ENCODE measurements around the gene EPC2. TPM values are rescaled to one million over a fixed set of nuclear protein-coding genes. Genes with fewer than 3 reads are reported as not detected.
A peak's percentile ranks its signal among the peaks of the same experiment; 100 is the strongest.

EPC2 gene
- total RNA-seq, 2 experiments from 2014 or later, result 12.8 to 26.3 TPM

- H2AFZ ChIP-seq (ENCODE audit: low read length), result no peak overlapping the region
- no peaks in the 10 kb centered on the region for H3K9me2 ChIP-seq (ENCODE audit: insufficient read depth, low read length)
- TF ChIP-seq CTCF (conservative IDR thresholded peaks at IDR 0.05; ENCODE audit: low read length) (no peak), EZH2phosphoT487 (IDR thresholded peaks at IDR 0.05; ENCODE audit: borderline replicate concordance, low read depth, low read length) (no peak)
- POLR2A ChIA-PET, result no interaction called here
- peaks cover 47% of the 10 kb centered on the region for H4K20me1 ChIP-seq (ENCODE audit: insufficient read depth, low read length)
- H3K9me3 ChIP-seq (ENCODE audit: low read length), result no peaks in the 10 kb centered on the region
- H3K27ac ChIP-seq (ENCODE audit: low read depth, low read length, poor library complexity, severe bottlenecking), result no peak overlapping the region
- CTCF ChIA-PET (ENCODE audit: unreplicated experiment), result no interaction called here
- H3K36me3 ChIP-seq (ENCODE audit: insufficient read depth, low read length), result no peaks in the 10 kb centered on the region
- peaks cover 12% of the 10 kb centered on the region for H3K4me1 ChIP-seq (ENCODE audit: insufficient read depth, low read length, poor library complexity, severe bottlenecking)
- H3K4me3 ChIP-seq (ENCODE audit: low read depth, low read length, poor library complexity, severe bottlenecking), result no peak overlapping the region
- peaks cover 100% of the 10 kb centered on the region for H3K79me2 ChIP-seq (ENCODE audit: insufficient read depth, low read depth, low read length)
- DNase-seq (ENCODE audit: low spot score), result no peak
- intact Hi-C loops (cut with micrococcal nuclease; ENCODE audit: unreplicated experiment), result loop anchor here (10.0 kb wide), 1 partner anchor 514 kb away; no protein-coding TSS in a partner anchor
- no TSS peak for BruUV-seq (replicated peaks)
- H3K4me2 ChIP-seq (ENCODE audit: low read length), result no peak overlapping the region
Measured at GRCh38 chr2:148650881-148651280, 6.3 kb downstream of the EPC2 start.

DNA sequence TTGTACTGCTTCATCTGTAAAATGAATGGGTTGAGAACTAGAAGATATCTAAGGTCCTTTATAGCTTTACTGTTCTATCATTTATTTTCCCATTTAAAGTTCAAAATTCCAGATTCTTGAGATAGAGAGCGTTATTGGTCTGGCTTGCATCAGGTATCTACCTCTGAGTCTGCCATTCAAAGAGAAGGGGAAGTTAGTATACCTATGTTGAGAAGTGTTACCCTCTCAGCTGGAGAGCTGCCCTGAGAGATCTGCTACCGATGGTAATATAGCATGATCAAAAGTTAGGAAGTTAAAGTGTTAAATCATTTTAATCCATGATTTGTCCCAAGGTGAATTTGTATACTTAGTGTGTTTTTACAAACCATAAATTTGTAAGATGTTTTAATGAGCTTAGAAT, 7.4 kb downstream of the EPC2 start:
- H3K9me2 ChIP-seq (ENCODE audit: insufficient read depth, low read length), result no peaks in the 10 kb centered on the region
- H3K36me3 ChIP-seq (ENCODE audit: insufficient read depth, low read length), result no peaks in the 10 kb centered on the region
- peaks cover 56% of the 10 kb centered on the region for H4K20me1 ChIP-seq (ENCODE audit: insufficient read depth, low read length)
- no peak overlapping the region for H3K4me3 ChIP-seq (ENCODE audit: low read depth, low read length, poor library complexity, severe bottlenecking)
- peaks cover 100% of the 10 kb centered on the region for H3K79me2 ChIP-seq (ENCODE audit: insufficient read depth, low read depth, low read length)
- H3K27ac ChIP-seq (ENCODE audit: low read depth, low read length, poor library complexity, severe bottlenecking), result no peak overlapping the region
- TF ChIP-seq CTCF (conservative IDR thresholded peaks at IDR 0.05; ENCODE audit: low read length), result no peak
- no peak for TF ChIP-seq EZH2phosphoT487 (IDR thresholded peaks at IDR 0.05; ENCODE audit: borderline replicate concordance, low read depth, low read length)
- intact Hi-C loops (cut with micrococcal nuclease; ENCODE audit: unreplicated experiment), result loop anchor here (10.0 kb wide), 1 partner anchor 513 kb away; no protein-coding TSS in a partner anchor
- H3K9me3 ChIP-seq (ENCODE audit: low read length), result no peaks in the 10 kb centered on the region
- H3K4me1 ChIP-seq (ENCODE audit: insufficient read depth, low read length, poor library complexity, severe bottlenecking), result peaks cover 12% of the 10 kb centered on the region
- no peak overlapping the region for H3K4me2 ChIP-seq (ENCODE audit: low read length)
- POLR2A ChIA-PET, result interaction anchor here (0.5 to 1.9 kb wide), 5 partner anchors 9 to 1050 kb away, joined by 3 to 5 read pairs (median 3); no protein-coding TSS in a partner anchor
- BruUV-seq (replicated peaks), result no TSS peak
- CTCF ChIA-PET (ENCODE audit: unreplicated experiment), result no interaction called here
- H2AFZ ChIP-seq (ENCODE audit: low read length), result no peak overlapping the region
- DNase-seq (ENCODE audit: low spot score), result no peak

DNA sequence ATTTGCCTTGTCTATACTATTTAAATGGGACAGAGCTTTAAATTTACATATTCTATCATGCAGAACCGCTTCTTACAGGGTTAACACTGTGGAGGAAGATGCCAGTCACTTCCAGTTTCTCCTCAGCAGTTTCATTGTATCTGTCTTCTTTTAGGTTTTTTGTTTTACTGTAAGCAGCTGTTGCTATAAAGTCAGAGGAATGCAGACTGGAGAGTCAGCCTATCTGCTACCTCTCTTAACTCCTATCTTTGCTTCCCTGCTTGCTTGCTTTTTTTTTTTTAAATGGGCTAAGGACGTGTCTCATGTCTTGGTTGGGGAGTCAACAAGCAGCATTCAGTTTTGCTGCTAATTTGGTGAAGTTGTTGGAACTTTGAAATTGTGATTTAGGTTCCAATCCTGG, 8.9 kb downstream of the EPC2 start:
- Histone ChIP-seq H3K9me2 (ENCODE audit: insufficient read depth, low read length) (no peaks in the 10 kb centered on the region), H3K9me3 (ENCODE audit: low read length) (no peaks in the 10 kb centered on the region), H3K4me3 (ENCODE audit: low read depth, low read length, poor library complexity, severe bottlenecking) (no peak overlapping the region), H3K79me2 (ENCODE audit: insufficient read depth, low read depth, low read length) (peaks cover 100% of the 10 kb centered on the region), H3K4me2 (ENCODE audit: low read length) (peak overlapping the region; percentile 40; the same call in 1 of the 2 replicates), H3K36me3 (ENCODE audit: insufficient read depth, low read length) (no peaks in the 10 kb centered on the region), H3K27ac (ENCODE audit: low read depth, low read length, poor library complexity, severe bottlenecking) (no peak overlapping the region), H4K20me1 (ENCODE audit: insufficient read depth, low read length) (peaks cover 65% of the 10 kb centered on the region), H2AFZ (ENCODE audit: low read length) (no peak overlapping the region), H3K4me1 (ENCODE audit: insufficient read depth, low read length, poor library complexity, severe bottlenecking) (peaks cover 12% of the 10 kb centered on the region)
- intact Hi-C loops (cut with micrococcal nuclease; ENCODE audit: unreplicated experiment), result loop anchor here (10.0 kb wide), 1 partner anchor 511 kb away; no protein-coding TSS in a partner anchor
- CTCF ChIA-PET (ENCODE audit: unreplicated experiment), result no interaction called here
- POLR2A ChIA-PET, result interaction anchor here (0.5 to 1.9 kb wide), 4 partner anchors 11 to 506 kb away, joined by 3 to 5 read pairs (median 4); no protein-coding TSS in a partner anchor
- BruUV-seq (replicated peaks), result no TSS peak
- TF ChIP-seq CTCF (conservative IDR thresholded peaks at IDR 0.05; ENCODE audit: low read length) (no peak), EZH2phosphoT487 (IDR thresholded peaks at IDR 0.05; ENCODE audit: borderline replicate concordance, low read depth, low read length) (no peak)
- peak; percentile 18 for DNase-seq (ENCODE audit: low spot score)
